GM12892 (cell line): ENCODE measurements around the gene NRXN2.

Source experiments
- POLR2A ChIP-seq: IDR thresholded peaks from 2 replicates; pipeline ENCODE4 v1.6.1; 2011; ENCODE audit warnings: low read depth, low read length, control low read depth
- POLR2AphosphoS5 ChIP-seq: IDR thresholded peaks from 2 replicates; pipeline ENCODE4 v1.6.1; 2011; ENCODE audit warnings: low read depth, low read length, control low read depth

DNA sequence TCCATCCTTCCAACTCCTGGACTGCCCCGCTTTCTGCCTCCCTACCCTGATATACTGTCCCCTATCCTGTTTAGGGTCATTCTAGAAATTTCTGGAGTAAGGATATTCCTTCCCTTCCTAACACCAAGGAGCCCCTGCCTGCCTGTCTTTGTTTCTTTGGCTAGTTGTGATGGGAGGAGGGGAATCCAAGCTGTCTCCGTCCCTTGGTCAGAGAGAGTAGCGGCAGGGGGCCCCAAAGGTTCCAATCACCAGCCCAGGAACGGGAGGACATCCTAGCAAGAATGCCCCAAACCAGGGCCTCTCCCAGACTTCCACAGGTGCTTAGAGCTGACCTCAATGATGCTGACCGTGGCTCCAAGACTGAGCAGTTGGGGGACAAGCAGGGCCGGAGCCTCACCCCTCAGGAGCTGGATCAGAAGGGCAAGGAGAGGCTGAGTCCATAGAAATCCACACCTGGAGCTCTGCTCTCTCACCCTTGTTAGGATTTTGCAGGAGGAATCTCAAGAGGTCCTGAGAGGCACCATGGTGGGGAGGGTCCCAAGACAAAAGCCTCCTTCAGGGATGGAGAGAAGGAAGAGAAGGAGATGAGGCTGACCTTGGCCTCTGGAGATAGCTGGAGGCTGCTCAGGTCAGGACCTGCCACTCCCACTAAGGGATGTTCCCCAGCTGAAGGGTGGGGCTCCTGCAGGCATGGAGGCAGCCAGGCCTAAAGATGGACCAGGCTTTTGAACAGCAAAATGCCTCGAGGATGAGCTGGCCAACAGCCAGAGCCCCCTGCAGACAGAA, 118.3 kb downstream of the NRXN2 start:
- TF ChIP-seq POLR2A (no peak), POLR2AphosphoS5 (no peak)
